Gastrocnemius medialis (tissue), 4 donors: Measurements from ENCODE around the gene KIFC3. TPM values are rescaled to one million over a fixed set of nuclear protein-coding genes. Genes with fewer than 3 reads are reported as not detected.

Experiments used
- ATAC-seq, 2 donors: fragments of 150-250 bp; one replicate each; pipeline ENCODE4 v1.9.1; 2016
- DNase-seq, 2 donors: peaks; one replicate each; pipeline ENCODE4 v3.0.0-alpha.2; 2019
- H3K27ac ChIP-seq, 4 donors: fragments of 200-600 bp; sonication (generic); 1 replicate in 1 of 4; 2 replicates in 3 of 4; pipeline ENCODE4 v1.5.1; 2016 to 2018; ENCODE audit warnings: mild to moderate bottlenecking in 2 of 4, moderate library complexity in 1 of 4
- H3K27me3 ChIP-seq, 3 donors: fragments of 200-600 bp; sonication (generic) in 2 of 3; 1 replicate in 1 of 3; 2 replicates in 2 of 3; pipeline versions ENCODE4 v1.5.1 to v1.6.0; 2016 to 2019; ENCODE audit warnings: mild to moderate bottlenecking in 1 of 3, moderate library complexity in 1 of 3
- H3K36me3 ChIP-seq, 2 donors: fragments of 200-600 bp; sonication (generic) in 1 of 2; one replicate each; pipeline ENCODE4 v1.5.1; 2017 to 2018
- H3K4me1 ChIP-seq, 2 donors: fragments of 200-600 bp; sonication (generic) in 1 of 2; one replicate each; pipeline ENCODE4 v1.5.1; 2016 to 2017; ENCODE audit warnings: mild to moderate bottlenecking in 2 of 2
- H3K4me3 ChIP-seq, 4 donors: fragments of 200-600 bp; sonication (generic) in 3 of 4; 1 replicate in 1 of 4; 2 replicates in 3 of 4; pipeline ENCODE4 v1.5.1; 2016 to 2019; ENCODE audit warnings: mild to moderate bottlenecking in 2 of 4
- H3K9me3 ChIP-seq, 3 donors: fragments of 200-600 bp; sonication (generic) in 2 of 3; 1 replicate in 1 of 3; 2 replicates in 2 of 3; pipeline ENCODE4 v1.5.1; 2016 to 2019
- POLR2A ChIP-seq, 2 donors: fragments of 450-650 bp; IDR thresholded peaks; one replicate each; pipeline ENCODE4 v1.6.1; 2017; ENCODE audit warnings: antibody characterized with exemption in 2 of 2, mild to moderate bottlenecking in 2 of 2, moderate library complexity in 2 of 2
- in situ Hi-C, 4 donors: fragments of 200-750 bp; cut with MboI; loops; one replicate each; pipeline versions ENCODE4 v1.15.0 to v1.8.0; 2017; ENCODE audit warnings: low sequenced_read_pairs in 4 of 4
- intact Hi-C: fragments of 100-400 bp; cut with DNase I; formaldehyde crosslinking; loops from one replicate; pipeline ENCODE4 v1.15.1; 2023; ENCODE audit warnings: low total_unique reads
- total RNA-seq, 4 donors: library from RNA; depleted of rRNA; stranded (reverse); fragments of >200 nt; gene quantifications; one replicate each; pipeline versions ENCODE4 v1.1.0 to v1.2.3, GENCODE V29; 2016
- TF ChIP-seq, protein P1 (sequence below), 5 experiments: fragments of 450-650 bp in 3 of 5; fragments of 200-600 bp in 2 of 5; sonication (generic) in 2 of 5; IDR thresholded peaks in 4 of 5; conservative IDR thresholded peaks in 1 of 5; 1 replicate in 4 of 5; 2 replicates in 1 of 5; pipeline ENCODE4 v1.5.1; 2016 to 2019; ENCODE audit warnings: antibody characterized with exemption in 5 of 5, mild to moderate bottlenecking in 3 of 5, moderate library complexity in 3 of 5

Gene KIFC3
- total RNA-seq, 4 donors from 2014 or later = 2.1 to 12.0 (median 3.2) TPM

DNA sequence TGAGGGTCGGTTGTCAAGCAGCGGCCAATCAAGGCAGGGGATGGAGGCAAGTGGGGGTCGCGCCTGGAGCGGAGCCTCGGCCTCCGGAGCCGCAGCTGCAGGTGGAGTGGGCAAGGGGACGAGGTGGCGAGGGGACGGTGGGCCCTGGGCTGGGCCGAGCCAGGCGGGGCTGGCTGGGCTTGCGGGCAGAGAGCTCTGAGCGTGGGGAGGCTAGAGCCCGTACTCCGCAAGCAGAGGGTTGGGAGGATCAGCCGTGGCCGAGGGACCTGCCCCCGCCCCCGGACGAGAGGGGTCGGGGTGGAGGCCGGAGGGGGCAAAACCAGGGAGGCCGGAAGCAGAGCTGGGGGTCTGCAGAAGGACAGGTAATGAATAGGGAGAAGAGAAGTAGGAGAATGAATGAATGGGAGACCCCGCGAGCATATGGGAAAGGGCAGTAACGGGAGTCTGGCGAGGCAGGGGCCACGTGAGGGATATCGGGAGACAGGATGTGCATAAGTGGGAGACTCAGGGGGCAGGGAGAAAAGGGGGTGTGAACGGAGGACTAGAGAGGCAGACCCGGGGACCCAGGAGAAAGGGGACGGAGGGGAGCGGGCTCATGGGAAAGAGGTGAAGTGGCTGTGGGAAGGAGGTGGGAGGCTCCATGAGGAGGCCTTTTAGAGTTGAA lies 66.4 kb downstream of the KIFC3 start, which contains the start of gene KATNB1:
Gene KATNB1 (plus strand): TSS at position 16 of the 664 bp plus-strand sequence. CDS start 1,474 bp downstream, outside the sequence.
- H3K27me3 ChIP-seq = no peaks in the 10 kb centered on the region
- peak in 1 of 2 donors; percentile 22 for ATAC-seq
- intact Hi-C loops = loop anchor here (1.0 to 10.0 kb wide), 6 partner anchors 81 to 896 kb away; partner anchors contain the start of genes CFAP20, CIAPIN1, COQ9 and PSME3IP1
- no peaks in the 10 kb centered on the region for H3K9me3 ChIP-seq
- TF ChIP-seq, protein P1, sequence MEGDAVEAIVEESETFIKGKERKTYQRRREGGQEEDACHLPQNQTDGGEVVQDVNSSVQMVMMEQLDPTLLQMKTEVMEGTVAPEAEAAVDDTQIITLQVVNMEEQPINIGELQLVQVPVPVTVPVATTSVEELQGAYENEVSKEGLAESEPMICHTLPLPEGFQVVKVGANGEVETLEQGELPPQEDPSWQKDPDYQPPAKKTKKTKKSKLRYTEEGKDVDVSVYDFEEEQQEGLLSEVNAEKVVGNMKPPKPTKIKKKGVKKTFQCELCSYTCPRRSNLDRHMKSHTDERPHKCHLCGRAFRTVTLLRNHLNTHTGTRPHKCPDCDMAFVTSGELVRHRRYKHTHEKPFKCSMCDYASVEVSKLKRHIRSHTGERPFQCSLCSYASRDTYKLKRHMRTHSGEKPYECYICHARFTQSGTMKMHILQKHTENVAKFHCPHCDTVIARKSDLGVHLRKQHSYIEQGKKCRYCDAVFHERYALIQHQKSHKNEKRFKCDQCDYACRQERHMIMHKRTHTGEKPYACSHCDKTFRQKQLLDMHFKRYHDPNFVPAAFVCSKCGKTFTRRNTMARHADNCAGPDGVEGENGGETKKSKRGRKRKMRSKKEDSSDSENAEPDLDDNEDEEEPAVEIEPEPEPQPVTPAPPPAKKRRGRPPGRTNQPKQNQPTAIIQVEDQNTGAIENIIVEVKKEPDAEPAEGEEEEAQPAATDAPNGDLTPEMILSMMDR (IDR thresholded peaks at IDR 0.05 in 4 of 5, conservative IDR thresholded peaks at IDR 0.05 in 1 of 5) = no peak
- no peak for TF ChIP-seq POLR2A (IDR thresholded peaks at IDR 0.05)
- H3K4me1 ChIP-seq = peaks cover 14 to 19% of the 10 kb centered on the region in 2 donors
- in situ Hi-C loops = loop anchor here in 2 of 4 donors (25.0 kb wide), 2 partner anchors 276 to 299 kb away; partner anchors contain the start of genes CIAPIN1 (in 1 of the 2), COQ9 (in 1 of the 2), USB1 (in 1 of the 2) and ZNF319 (in 1 of the 2)
- no peak for DNase-seq
- no peaks in the 10 kb centered on the region for H3K36me3 ChIP-seq
- H3K4me3 ChIP-seq = peak within 1 kb of the TSS; percentile 79 to 99 (median 90)
- H3K27ac ChIP-seq = peak within 1 kb of the TSS; percentile 84 to 89 (median 87)

DNA sequence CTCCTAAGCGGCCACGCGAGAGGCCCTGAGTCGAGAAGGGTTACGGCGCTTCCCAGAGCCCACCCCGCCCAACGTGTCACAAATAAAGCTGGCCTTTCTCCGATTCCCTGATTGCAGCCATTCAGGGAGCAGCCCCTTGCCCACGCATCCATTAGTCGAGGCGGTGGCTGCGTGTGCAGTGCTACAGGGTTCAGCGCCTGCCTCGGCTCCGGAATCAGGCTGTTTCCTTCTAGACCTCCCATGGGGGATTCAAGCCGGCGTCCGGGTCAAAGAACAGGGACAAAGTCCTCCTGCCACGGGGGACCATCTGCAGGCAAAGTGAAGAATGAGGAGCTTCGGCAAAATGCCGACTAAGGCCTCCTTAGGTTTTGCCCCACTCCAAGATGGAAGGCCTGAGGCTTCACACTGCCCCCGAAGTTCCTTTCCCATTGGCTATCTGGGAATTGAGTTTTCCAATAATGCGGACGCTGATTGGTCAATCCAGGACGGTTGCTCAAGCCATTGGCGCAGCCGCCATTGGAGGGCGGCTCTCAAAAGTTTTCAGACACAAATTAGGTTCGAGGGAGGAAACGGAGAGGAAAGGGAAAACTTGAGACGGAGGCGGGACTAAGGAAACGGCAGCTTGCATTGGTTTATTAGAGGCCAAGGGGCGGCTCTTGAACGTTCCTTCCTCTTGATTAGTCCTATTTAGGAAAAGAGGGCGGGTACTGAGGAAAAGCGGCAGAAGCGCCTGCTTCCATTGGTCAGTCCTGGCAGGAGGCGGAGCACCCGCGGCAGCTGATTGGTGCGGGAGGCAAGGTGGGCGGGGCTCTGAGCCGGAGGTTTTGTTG lies 67.2 kb downstream of the KIFC3 start:
- in situ Hi-C loops = loop anchor here in 2 of 4 donors (25.0 kb wide), 2 partner anchors 277 to 298 kb away; partner anchors contain the start of genes CIAPIN1 (in 1 of the 2), COQ9 (in 1 of the 2), USB1 (in 1 of the 2) and ZNF319 (in 1 of the 2)
- intact Hi-C loops = loop anchor here (1.0 to 10.0 kb wide), 6 partner anchors 82 to 897 kb away; partner anchors contain the start of genes CFAP20, CIAPIN1, COQ9 and PSME3IP1
- TF ChIP-seq, protein P1 (IDR thresholded peaks at IDR 0.05 in 4 of 5, conservative IDR thresholded peaks at IDR 0.05 in 1 of 5) = peak in 1 of 5 experiments; percentile 10
- TF ChIP-seq POLR2A (IDR thresholded peaks at IDR 0.05) = peak in 1 of 2 donors; percentile 31

DNA sequence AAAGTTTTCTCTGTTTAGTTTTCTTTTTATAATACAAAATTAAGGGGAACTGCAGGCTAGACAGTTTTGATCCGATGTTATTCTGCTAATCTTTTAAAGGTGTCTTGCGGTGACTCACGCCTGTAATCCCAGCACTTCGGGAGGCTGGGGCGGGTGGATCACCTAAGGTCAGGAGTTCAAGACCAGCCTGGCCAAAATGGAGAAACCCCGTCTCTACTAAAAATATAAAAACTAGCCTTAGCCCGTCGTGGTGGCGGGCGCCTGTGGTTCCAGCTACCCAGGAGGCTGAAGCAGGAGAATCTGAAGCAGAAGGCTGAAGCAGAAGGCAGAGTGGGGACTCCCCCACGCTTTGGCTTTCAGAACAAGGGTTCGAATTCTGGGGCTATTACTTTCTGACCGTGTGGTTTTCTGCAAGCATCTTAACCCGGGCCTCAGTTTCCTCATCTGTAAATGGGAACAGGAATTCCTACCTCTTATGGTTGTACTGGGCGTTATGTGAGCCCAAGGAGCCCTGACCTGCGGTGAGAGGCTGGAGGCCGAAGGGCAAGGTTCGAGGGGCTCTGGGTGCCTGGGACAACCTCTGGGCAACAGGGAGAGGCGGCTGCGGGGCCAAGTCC lies 67.9 kb downstream of the KIFC3 start:
- H3K27ac ChIP-seq = peak overlapping the region; percentile 84 to 89 (median 87)
- H3K9me3 ChIP-seq = no peaks in the 10 kb centered on the region
- no peaks in the 10 kb centered on the region for H3K27me3 ChIP-seq
- DNase-seq (no peak), ATAC-seq (no peak)
- TF ChIP-seq, protein P1 (IDR thresholded peaks at IDR 0.05 in 4 of 5, conservative IDR thresholded peaks at IDR 0.05 in 1 of 5) = no peak
- no peak for TF ChIP-seq POLR2A (IDR thresholded peaks at IDR 0.05)
- no peaks in the 10 kb centered on the region for H3K36me3 ChIP-seq
- in situ Hi-C loops = loop anchor here in 2 of 4 donors (25.0 kb wide), 2 partner anchors 278 to 297 kb away; partner anchors contain the start of genes CIAPIN1 (in 1 of the 2), COQ9 (in 1 of the 2), USB1 (in 1 of the 2) and ZNF319 (in 1 of the 2)
- peak overlapping the region; percentile 71 to 92 (median 77) for H3K4me3 ChIP-seq
- peaks cover 14 to 19% of the 10 kb centered on the region in 2 donors for H3K4me1 ChIP-seq
- intact Hi-C loops = loop anchor here (10.0 kb wide), 1 partner anchor 550 kb away; the partner anchor contains the start of genes PSME3IP1 and RSPRY1

More for the DNA sequence above, 67.2 kb downstream of the KIFC3 start:
- H3K4me1 ChIP-seq = peaks cover 14 to 19% of the 10 kb centered on the region in 2 donors
- H3K27ac ChIP-seq = peak overlapping the region; percentile 84 to 89 (median 87)
- H3K27me3 ChIP-seq = no peaks in the 10 kb centered on the region
- ATAC-seq = peak; percentile 97 to 98
- no peaks in the 10 kb centered on the region for H3K36me3 ChIP-seq
- no peaks in the 10 kb centered on the region for H3K9me3 ChIP-seq
- peak; percentile 99 for DNase-seq
- H3K4me3 ChIP-seq = peak overlapping the region; percentile 79 to 99 (median 90)

DNA sequence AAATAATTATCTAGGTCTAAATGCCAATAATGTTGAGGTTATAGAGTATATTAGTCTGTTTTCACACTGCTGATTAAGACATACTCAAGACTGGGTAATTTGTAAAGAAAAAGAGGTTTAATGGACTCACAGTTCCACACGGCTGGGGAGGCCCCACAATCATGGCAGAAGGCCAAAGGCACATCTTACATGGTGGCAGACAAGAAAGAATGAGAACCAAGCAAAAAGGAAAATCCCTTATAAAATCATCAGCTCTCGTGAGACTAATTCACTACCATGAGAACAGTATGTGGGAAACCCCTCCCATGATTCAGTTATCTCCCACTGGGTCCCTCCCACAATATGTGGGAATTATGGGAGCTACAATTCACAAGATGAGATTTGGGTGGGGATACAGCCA lies 69.6 kb downstream of the KIFC3 start:
- DNase-seq = no peak
- no peaks in the 10 kb centered on the region for H3K36me3 ChIP-seq
- intact Hi-C loops = loop anchor here (10.0 kb wide), 1 partner anchor 548 kb away; the partner anchor contains the start of genes PSME3IP1 and RSPRY1
- H3K4me1 ChIP-seq = peaks cover 14 to 19% of the 10 kb centered on the region in 2 donors
- in situ Hi-C loops = loop anchor here in 2 of 4 donors (25.0 kb wide), 2 partner anchors 280 to 295 kb away; partner anchors contain the start of genes CIAPIN1 (in 1 of the 2), COQ9 (in 1 of the 2), USB1 (in 1 of the 2) and ZNF319 (in 1 of the 2)
- no peaks in the 10 kb centered on the region for H3K27me3 ChIP-seq
- H3K9me3 ChIP-seq = no peaks in the 10 kb centered on the region
- no peak overlapping the region for H3K27ac ChIP-seq
- no peak overlapping the region for H3K4me3 ChIP-seq
- TF ChIP-seq, protein P1 (IDR thresholded peaks at IDR 0.05 in 4 of 5, conservative IDR thresholded peaks at IDR 0.05 in 1 of 5) = no peak
- TF ChIP-seq POLR2A (IDR thresholded peaks at IDR 0.05) = no peak
- no peak for ATAC-seq
